Measurements from ENCODE around the gene IRF2BP2. TPM values are rescaled to one million over a fixed set of nuclear protein-coding genes. Genes with fewer than 3 reads are reported as not detected.
A peak's percentile ranks its signal among the peaks of the same experiment; 100 is the strongest.
"Not testable (repeated sequence)": the region's sequence is repeated elsewhere in the genome, so short reads cannot be mapped to it uniquely, and the experiment has no call there.

The IRF2BP2 gene
- total RNA-seq, 4 donors from 2014 or later: 71.4 to 107 (median 93.8) TPM

DNA sequence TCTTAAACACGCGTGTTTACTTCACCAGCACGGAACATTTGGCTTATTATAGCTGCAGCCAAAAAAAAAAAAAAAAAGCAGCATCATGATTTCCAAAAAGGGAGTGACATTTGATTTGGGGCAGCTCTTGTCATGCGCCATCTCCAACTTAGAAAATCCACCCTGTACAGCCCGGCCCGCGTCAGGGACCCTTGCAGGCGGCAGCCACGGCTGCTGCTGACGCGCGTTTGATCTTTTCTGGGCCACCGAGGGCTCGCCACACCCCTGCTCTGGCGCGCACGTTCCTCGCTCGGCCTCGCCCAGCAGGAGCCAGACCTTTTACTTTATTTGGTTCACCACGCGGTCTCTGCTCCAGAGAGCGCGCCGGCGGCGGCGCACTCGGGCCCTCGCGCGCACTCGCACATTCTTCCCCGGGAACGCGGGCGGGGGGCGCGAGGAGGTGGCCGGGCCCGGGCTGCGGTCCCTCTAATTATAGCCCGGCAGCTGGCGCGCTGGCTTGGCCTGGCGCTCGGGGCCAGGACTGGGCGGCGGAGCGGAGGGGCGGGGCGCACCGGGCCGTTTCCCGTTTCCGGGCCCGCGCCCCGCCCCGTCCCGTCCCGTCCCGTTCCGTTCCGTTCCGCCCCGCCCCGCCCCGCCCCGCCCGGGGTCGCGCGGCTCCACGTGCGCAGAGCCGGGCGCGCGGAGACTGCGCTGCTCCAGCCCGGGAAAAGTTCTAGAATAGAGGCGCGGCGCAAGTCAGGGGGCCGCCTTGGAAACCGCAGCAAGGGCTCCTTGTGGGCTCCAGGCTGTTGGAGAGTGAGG is 10.2 kb downstream of the IRF2BP2 start:
- no peaks in the 10 kb centered on the region for H3K9me3 ChIP-seq
- no peaks in the 10 kb centered on the region for H3K27me3 ChIP-seq
- TF ChIP-seq EP300 (IDR thresholded peaks at IDR 0.05): peak; percentile 82 to 87
- TF ChIP-seq, protein P1, sequence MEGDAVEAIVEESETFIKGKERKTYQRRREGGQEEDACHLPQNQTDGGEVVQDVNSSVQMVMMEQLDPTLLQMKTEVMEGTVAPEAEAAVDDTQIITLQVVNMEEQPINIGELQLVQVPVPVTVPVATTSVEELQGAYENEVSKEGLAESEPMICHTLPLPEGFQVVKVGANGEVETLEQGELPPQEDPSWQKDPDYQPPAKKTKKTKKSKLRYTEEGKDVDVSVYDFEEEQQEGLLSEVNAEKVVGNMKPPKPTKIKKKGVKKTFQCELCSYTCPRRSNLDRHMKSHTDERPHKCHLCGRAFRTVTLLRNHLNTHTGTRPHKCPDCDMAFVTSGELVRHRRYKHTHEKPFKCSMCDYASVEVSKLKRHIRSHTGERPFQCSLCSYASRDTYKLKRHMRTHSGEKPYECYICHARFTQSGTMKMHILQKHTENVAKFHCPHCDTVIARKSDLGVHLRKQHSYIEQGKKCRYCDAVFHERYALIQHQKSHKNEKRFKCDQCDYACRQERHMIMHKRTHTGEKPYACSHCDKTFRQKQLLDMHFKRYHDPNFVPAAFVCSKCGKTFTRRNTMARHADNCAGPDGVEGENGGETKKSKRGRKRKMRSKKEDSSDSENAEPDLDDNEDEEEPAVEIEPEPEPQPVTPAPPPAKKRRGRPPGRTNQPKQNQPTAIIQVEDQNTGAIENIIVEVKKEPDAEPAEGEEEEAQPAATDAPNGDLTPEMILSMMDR (IDR thresholded peaks at IDR 0.05): peak in 2 of 5 experiments; percentile 30 to 54
- peak; percentile 53 to 84 for TF ChIP-seq POLR2A (IDR thresholded peaks at IDR 0.05)
- peaks cover 20 to 63% (median 55%) of the 10 kb centered on the region in 4 donors for H3K4me1 ChIP-seq
- H3K36me3 ChIP-seq: no peaks in the 10 kb centered on the region
- peak overlapping the region; percentile 98 to 100 (median 99) for H3K27ac ChIP-seq
- WGBS, 2 donors: 0% methylated on average over 51 to 67 of the region's 87 CpGs
- H3K4me3 ChIP-seq: peak overlapping the region; percentile 54 to 61 (median 59)
- DNase-seq (ENCODE audit: low spot score in 2 of 2): peak; percentile 71 to 75

DNA sequence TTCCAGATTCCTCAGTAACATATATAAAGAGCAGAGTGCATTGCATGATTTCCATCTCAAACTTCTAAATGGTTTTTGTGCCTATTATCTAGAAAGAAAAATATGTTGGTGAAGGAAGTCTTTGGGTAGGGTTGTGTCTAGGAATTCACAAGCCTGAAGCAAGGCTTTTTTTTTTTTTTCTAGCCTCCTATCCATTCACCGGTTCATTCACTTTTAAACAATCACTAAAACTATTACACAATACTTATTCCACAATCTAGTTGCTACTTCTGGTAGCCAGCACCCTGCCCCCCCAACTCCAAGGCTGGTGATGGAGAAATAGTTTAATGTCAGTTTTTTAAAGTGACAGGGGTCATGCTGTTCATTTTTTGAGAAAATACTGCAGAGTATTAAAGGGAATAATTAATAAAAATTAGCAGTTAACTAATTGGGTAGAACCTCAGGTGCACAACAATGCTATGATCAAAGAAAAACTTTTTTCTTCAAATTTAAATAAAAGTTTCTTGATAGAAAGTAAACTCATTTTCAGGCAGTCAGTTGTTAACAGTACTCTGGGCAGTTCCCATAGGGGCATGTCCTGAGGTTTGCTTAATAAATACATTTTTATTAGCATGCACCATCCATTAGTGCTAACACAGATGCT is 10.9 kb downstream of the IRF2BP2 start:
- H3K36me3 ChIP-seq: no peaks in the 10 kb centered on the region
- peak overlapping the region; percentile 54 to 61 (median 59) for H3K4me3 ChIP-seq
- 6 to 7% methylated on average over 1 of the region's 1 CpG for WGBS, 2 donors
- H3K4me1 ChIP-seq: peaks cover 16 to 57% (median 51%) of the 10 kb centered on the region in 4 donors
- no peaks in the 10 kb centered on the region for H3K9me3 ChIP-seq
- H3K27me3 ChIP-seq: no peaks in the 10 kb centered on the region
- peak overlapping the region; percentile 98 to 100 (median 99) for H3K27ac ChIP-seq
- DNase-seq (ENCODE audit: low spot score in 2 of 2): peak; percentile 65 to 73
- no peak for TF ChIP-seq EP300 (IDR thresholded peaks at IDR 0.05)
- no peak for TF ChIP-seq POLR2A (IDR thresholded peaks at IDR 0.05)
- TF ChIP-seq, protein P1 (IDR thresholded peaks at IDR 0.05): no peak

DNA sequence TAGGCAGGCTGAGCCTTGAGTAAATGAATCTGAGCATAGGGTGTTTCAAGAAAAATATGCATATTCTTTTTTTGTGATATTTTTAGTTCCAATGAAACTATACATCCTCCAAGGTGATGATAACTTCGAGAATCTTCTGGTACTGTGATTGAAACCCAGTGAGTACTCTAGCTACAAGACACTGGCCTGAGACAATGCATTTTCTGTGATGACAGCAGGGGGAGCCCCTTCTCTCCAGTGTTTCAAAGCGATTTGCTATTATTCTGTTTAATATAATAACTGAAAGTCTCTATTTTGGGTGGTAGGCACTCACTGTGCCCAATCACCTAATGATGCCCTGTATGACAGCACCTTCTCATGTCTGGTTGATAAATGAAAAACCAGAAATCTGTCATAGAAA is 12.1 kb downstream of the IRF2BP2 start:
- Histone ChIP-seq H3K4me3 (no peak overlapping the region), H3K4me1 (peaks cover 14 to 45% (median 39%) of the 10 kb centered on the region in 4 donors), H3K27me3 (no peaks in the 10 kb centered on the region), H3K9me3 (no peaks in the 10 kb centered on the region), H3K36me3 (no peaks in the 10 kb centered on the region), H3K27ac (peak overlapping the region in 3 of 4 donors; percentile 98 to 99 (median 99))
- no peak for DNase-seq (ENCODE audit: low spot score in 2 of 2)
- 56 to 61% methylated on average over 2 of the region's 2 CpGs for WGBS, 2 donors
- TF ChIP-seq EP300 (IDR thresholded peaks at IDR 0.05) (no peak), POLR2A (IDR thresholded peaks at IDR 0.05) (no peak)
- TF ChIP-seq, protein P1 (IDR thresholded peaks at IDR 0.05): peak; percentile 40 to 61 (median 45)

DNA sequence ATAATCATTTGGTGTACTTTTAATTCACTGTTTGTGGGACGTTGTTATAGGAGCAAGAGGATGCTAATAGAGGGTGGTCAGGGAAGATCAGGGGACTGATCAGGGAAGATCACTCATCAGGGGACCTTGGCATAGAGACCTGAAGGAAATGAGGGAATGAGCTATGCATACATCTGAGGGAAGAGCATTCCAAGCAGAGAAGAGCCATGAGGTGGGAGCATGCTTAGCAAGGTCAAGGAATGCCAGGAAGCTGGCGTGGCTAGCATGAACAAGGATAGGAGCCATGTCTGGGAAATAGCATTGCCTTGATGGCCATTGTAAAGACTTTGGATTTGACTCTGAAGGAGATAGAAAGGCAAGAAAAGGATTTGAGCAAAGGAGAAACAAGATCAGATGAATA is 14.1 kb downstream of the IRF2BP2 start:
- Histone ChIP-seq H3K9me3 (no peaks in the 10 kb centered on the region), H3K27me3 (no peaks in the 10 kb centered on the region), H3K4me3 (no peak overlapping the region), H3K27ac (no peak overlapping the region), H3K36me3 (no peaks in the 10 kb centered on the region), H3K4me1 (peaks cover 5 to 25% (median 21%) of the 10 kb centered on the region in 4 donors)
- TF ChIP-seq POLR2A (IDR thresholded peaks at IDR 0.05) (no peak), EP300 (IDR thresholded peaks at IDR 0.05) (no peak)
- TF ChIP-seq, protein P1 (IDR thresholded peaks at IDR 0.05): no peak
- WGBS, 2 donors: 91 to 94% methylated on average over 2 of the region's 2 CpGs
- no peak for DNase-seq (ENCODE audit: low spot score in 2 of 2)

DNA sequence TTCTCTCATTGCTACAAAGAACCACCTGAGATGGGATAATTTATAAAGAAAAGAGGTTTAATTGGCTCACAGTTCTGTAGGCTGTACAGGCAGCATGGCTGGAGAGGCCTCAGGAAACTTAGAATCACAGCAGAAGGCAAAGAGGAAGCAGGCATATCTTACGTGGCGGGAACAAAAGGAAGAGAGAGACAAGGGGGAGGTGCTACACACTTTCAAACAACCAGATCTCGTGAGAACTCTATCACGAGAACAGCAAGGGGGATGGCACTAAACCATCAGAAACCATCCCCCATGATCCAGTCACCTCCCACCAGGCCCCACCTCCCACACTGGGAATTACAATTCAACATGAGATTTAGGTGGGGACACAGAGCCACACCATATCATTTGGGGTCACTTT is 15.4 kb downstream of the IRF2BP2 start:
- not testable (repeated sequence) for DNase-seq (ENCODE audit: low spot score in 2 of 2); H3K27me3 ChIP-seq; H3K9me3 ChIP-seq; H3K4me3 ChIP-seq; H3K27ac ChIP-seq; H3K36me3 ChIP-seq
- 89 to 90% methylated on average over 4 of the region's 4 CpGs for WGBS, 2 donors
- H3K4me1 ChIP-seq: peaks cover 5 to 29% (median 19%) of the 10 kb centered on the region in 4 donors

All from tibial nerve (tissue), 4 donors.